Amygdala (tissue), 56 donors: ENCODE measurements around the gene MAP2K2.

Experiments
- DNase-seq, 56 donors: peaks; one replicate each; lab custom pipeline; 2025; lab: John Stamatoyannopoulos, UW

Gene MAP2K2

GRCh38 chr19:4051175-4052101 lies 72.5 kb downstream of the MAP2K2 start:
- peak in 1 of 56 donors; percentile 36 for DNase-seq

- no peak for DNase-seq
These were observed 74.5 kb downstream of the MAP2K2 start for GRCh38 chr19:4049432-4049831.

GRCh38 chr19:4046946-4047683 lies 76.8 kb downstream of the MAP2K2 start:
- no peak for DNase-seq

- DNase-seq = no peak
These were observed 77.6 kb downstream of the MAP2K2 start for GRCh38 chr19:4046362-4046691.

- DNase-seq = no peak
These were observed 78.1 kb downstream of the MAP2K2 start for GRCh38 chr19:4045597-4046361.

GRCh38 chr19:4044990-4045465 lies 78.9 kb downstream of the MAP2K2 start:
- no peak for DNase-seq

GRCh38 chr19:4043966-4044715 lies 79.8 kb downstream of the MAP2K2 start:
- DNase-seq = no peak

GRCh38 chr19:4043401-4043800 lies 80.5 kb downstream of the MAP2K2 start:
- no peak for DNase-seq

GRCh38 chr19:4042731-4043082 lies 81.2 kb downstream of the MAP2K2 start:
- no peak for DNase-seq

- no peak for DNase-seq
These were observed 81.7 kb downstream of the MAP2K2 start for GRCh38 chr19:4042064-4042730.
